Left lung (tissue), 10 donors: ENCODE data around the gene SEMA3B. TPM values are rescaled to one million over a fixed set of nuclear protein-coding genes. Genes with fewer than 3 reads are reported as not detected.

Experiments
- ATAC-seq: fragments of 200-7000 bp; cut with Tn5 transposase; one replicate; pipeline ENCODE4 v1.9.1; 2020; ENCODE audit warnings: moderate library complexity
- DNase-seq, 4 donors: peaks; one replicate each; pipeline ENCODE4 v3.0.0-alpha.2; 2013 to 2020
- H3K27ac ChIP-seq, 2 donors: fragments of 200-600 bp; sonication (generic) in 1 of 2; one replicate each; pipeline versions ENCODE4 v1.5.0 to v1.8.0; 2020 to 2021
- H3K27me3 ChIP-seq, 2 donors: fragments of 200-600 bp; sonication (generic) in 1 of 2; one replicate each; pipeline versions ENCODE4 v1.5.0 to v1.8.0; 2020 to 2021
- H3K36me3 ChIP-seq, 2 donors: fragments of 200-600 bp; sonication (generic) in 1 of 2; one replicate each; pipeline versions ENCODE4 v1.5.0 to v1.8.0; 2020 to 2021
- H3K4me1 ChIP-seq, 2 donors: fragments of 200-600 bp; one replicate each; pipeline ENCODE4 v1.8.0; 2021
- H3K4me3 ChIP-seq, 2 donors: fragments of 200-600 bp; sonication (generic) in 1 of 2; one replicate each; pipeline versions ENCODE4 v1.5.0 to v1.8.0; 2020 to 2021; ENCODE audit warnings: mild to moderate bottlenecking in 1 of 2
- H3K9me3 ChIP-seq, 2 donors: fragments of 200-600 bp; sonication (generic) in 1 of 2; one replicate each; pipeline versions ENCODE4 v1.5.0 to v1.8.0; 2020 to 2021
- intact Hi-C, 2 donors: fragments of 100-400 bp; cut with DNase I; formaldehyde crosslinking; loops; one replicate each; pipeline versions ENCODE4 v1.11.2 to v1.14.2; 2022
- microRNA-seq, 2 donors: library from miRNA; unstranded; fragments of <30 nt; microRNA quantifications; one replicate each; pipeline ENCODE4, GENCODE V29; 2019
- polyA plus RNA-seq, 6 donors: library from polyadenylated mRNA; unstranded; fragments of 120-200 nt; gene quantifications; one replicate each; pipeline ENCODE4 v1.2.1, GENCODE V29; 2013; ENCODE audit not compliant: insufficient read length in 6 of 6
- total RNA-seq, 2 donors: library from RNA; stranded (reverse); fragmentation: NEBNext Ultra II Directional; extraction: Animal tissue kit (Norgen Biotek cat#: 25700); gene quantifications; one replicate each; pipeline ENCODE4 v1.2.1, GENCODE V29; 2021
- TF ChIP-seq, protein P1 (sequence below), 2 donors: fragments of 200-600 bp; sonication (generic) in 1 of 2; IDR thresholded peaks; one replicate each; pipeline versions ENCODE4 v1.5.0 to v1.8.0; 2021; ENCODE audit warnings: antibody characterized with exemption in 2 of 2
- donor health status: DM: no; HTN: yes; CAD: no.
- donor health status: DM: no; HTN: no; CAD: no.

Gene SEMA3B
- total and polyA plus RNA-seq, 8 donors = 20.6 to 92.7 (median 28.2) TPM

DNA sequence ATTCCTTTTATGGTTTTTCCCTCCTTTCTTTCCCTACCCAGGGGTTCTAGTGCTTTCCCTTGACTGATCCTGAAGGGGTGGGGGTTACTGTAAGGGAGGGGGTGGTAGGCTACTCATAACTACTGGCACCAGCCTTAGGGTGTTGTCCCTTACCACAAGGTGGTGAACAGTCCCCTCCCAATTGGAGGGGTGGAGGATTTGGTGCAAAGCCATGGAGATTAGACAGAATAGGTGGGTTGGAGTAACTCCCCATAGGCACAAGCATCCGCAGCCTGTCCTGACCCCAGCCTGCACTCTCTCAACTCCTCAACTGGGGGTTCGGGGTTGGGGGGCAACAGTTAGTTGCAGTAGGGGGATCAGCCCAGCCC lies 56.1 kb downstream of the SEMA3B start:
- ATAC-seq = no peak
- peaks cover 0 to 29% of the 10 kb centered on the region in 2 donors for H3K36me3 ChIP-seq
- DNase-seq = no peak
- H3K27ac ChIP-seq = peak overlapping the region in 1 of 2 donors; percentile 93
- intact Hi-C loops = no loop called here
- no peaks in the 10 kb centered on the region for H3K27me3 ChIP-seq
- H3K4me1 ChIP-seq = peaks cover 19 to 73% of the 10 kb centered on the region in 2 donors
- H3K4me3 ChIP-seq = no peak overlapping the region
- TF ChIP-seq, protein P1, sequence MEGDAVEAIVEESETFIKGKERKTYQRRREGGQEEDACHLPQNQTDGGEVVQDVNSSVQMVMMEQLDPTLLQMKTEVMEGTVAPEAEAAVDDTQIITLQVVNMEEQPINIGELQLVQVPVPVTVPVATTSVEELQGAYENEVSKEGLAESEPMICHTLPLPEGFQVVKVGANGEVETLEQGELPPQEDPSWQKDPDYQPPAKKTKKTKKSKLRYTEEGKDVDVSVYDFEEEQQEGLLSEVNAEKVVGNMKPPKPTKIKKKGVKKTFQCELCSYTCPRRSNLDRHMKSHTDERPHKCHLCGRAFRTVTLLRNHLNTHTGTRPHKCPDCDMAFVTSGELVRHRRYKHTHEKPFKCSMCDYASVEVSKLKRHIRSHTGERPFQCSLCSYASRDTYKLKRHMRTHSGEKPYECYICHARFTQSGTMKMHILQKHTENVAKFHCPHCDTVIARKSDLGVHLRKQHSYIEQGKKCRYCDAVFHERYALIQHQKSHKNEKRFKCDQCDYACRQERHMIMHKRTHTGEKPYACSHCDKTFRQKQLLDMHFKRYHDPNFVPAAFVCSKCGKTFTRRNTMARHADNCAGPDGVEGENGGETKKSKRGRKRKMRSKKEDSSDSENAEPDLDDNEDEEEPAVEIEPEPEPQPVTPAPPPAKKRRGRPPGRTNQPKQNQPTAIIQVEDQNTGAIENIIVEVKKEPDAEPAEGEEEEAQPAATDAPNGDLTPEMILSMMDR (IDR thresholded peaks at IDR 0.05) = no peak
- H3K9me3 ChIP-seq = no peaks in the 10 kb centered on the region

DNA sequence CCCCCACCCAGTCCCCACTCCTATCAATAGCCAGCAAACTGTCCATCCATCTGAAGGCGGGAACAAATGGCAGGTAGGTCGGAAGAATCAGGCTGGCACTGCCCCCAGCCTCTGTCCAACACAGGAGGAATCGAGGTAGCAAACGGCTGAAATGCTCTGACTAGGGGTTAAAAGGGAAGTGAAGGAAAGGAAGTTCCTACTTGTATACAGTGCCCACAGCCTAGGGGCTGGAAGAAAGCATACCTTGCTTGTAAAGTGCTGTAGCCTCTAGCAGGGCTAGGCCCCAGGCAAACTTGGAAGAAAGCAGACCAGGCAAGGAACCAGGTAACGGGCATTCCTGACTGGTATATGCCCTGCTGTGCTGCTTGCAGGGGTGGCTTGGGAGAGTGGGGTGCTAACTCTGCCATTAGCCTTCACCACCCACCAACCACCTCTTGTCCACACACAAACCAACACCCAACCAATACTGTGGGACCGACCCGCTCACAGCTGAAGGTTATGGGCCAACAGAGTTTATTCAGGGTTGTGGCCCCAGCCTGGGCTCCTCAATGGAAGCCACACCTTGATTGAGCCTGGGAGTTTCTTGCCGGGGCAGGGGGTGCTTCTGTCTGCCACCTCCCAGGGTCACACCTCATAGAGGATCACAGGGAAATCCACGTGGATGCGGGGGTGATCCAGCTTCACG lies 56.7 kb downstream of the SEMA3B start:
- peak overlapping the region in 1 of 2 donors; percentile 93 for H3K27ac ChIP-seq
- TF ChIP-seq, protein P1 (IDR thresholded peaks at IDR 0.05) = no peak
- no peaks in the 10 kb centered on the region for H3K9me3 ChIP-seq
- ATAC-seq (no peak), DNase-seq (no peak)
- intact Hi-C loops = no loop called here
- H3K4me3 ChIP-seq = no peak overlapping the region
- H3K4me1 ChIP-seq = peaks cover 14 to 67% of the 10 kb centered on the region in 2 donors
- peaks cover 0 to 34% of the 10 kb centered on the region in 2 donors for H3K36me3 ChIP-seq
- H3K27me3 ChIP-seq = no peaks in the 10 kb centered on the region

DNA sequence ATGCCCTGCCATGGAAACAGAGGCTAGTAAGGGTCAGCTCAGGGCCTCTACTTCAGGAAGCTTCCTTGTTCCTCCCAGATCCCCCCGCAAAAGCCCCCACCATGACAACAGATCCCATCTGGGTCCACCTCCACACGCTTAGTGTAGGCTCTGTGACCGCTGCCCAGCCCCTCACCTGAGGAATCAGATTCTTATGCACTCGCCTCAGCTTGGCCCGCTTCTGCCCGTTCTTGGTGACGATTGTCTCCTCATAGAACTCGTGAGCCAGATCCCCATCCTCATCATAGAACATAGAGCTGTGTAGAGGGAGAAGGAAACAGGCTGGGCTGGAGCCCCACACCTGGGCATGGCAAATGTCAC lies 57.2 kb downstream of the SEMA3B start:
- TF ChIP-seq, protein P1 (IDR thresholded peaks at IDR 0.05) = no peak
- H3K36me3 ChIP-seq = peaks cover 0 to 40% of the 10 kb centered on the region in 2 donors
- ATAC-seq = no peak
- peak overlapping the region in 1 of 2 donors; percentile 93 for H3K27ac ChIP-seq
- H3K27me3 ChIP-seq = no peaks in the 10 kb centered on the region
- DNase-seq = no peak
- H3K9me3 ChIP-seq = no peaks in the 10 kb centered on the region
- H3K4me3 ChIP-seq = no peak overlapping the region
- H3K4me1 ChIP-seq = peaks cover 14 to 67% of the 10 kb centered on the region in 2 donors
- intact Hi-C loops = no loop called here

DNA sequence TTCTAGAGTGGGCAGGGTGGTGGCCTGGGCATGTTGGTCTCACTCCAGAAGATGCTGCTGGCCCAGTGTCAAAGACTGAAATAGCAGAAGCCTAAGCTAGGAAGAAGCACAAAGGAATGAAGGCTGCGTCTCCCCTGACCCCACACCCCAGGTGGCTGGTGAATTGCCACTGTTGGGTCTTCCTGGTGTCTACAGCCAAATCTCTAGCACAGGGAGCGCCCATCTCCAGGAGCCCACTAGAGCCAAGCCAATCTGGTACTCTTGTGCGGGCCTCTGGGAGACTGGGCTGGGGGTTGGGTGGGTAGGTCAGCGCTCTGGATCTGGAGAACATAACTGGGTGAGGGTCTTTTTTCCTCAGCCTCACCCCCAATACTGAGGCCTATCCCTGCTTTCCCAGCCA lies 58.2 kb downstream of the SEMA3B start:
- H3K36me3 ChIP-seq = peaks cover 0 to 49% of the 10 kb centered on the region in 2 donors
- H3K4me1 ChIP-seq = peaks cover 11 to 68% of the 10 kb centered on the region in 2 donors
- TF ChIP-seq, protein P1 (IDR thresholded peaks at IDR 0.05) = no peak
- DNase-seq = no peak
- H3K27me3 ChIP-seq = no peaks in the 10 kb centered on the region
- peak overlapping the region; percentile 95 to 100 for H3K4me3 ChIP-seq
- no peak for ATAC-seq
- no peak overlapping the region for H3K27ac ChIP-seq
- H3K9me3 ChIP-seq = no peaks in the 10 kb centered on the region
- intact Hi-C loops = no loop called here

Small RNA genes lying within 50 kb of the gene (microRNA-seq; reads per million reads assigned to microRNA genes)
- gene MIR5787 = 0 to 0.14 reads per million in 2 donors

Other genes starting within 250 kb of the SEMA3B start
- 100 to 1,000 TPM; 117 to 129 TPM for gene RBM5, start 180.2 kb upstream of the SEMA3B start, total RNA-seq
- gene RBM5, start 180.2 kb upstream of the SEMA3B start, polyA plus RNA-seq = 100 to 1,000 TPM; 367 to 525 (median 425) TPM
- 10 to 100 TPM; 26.0 to 56.2 TPM for gene SEMA3F, start 113.8 kb upstream of the SEMA3B start, total RNA-seq
- gene SEMA3F, start 113.8 kb upstream of the SEMA3B start, polyA plus RNA-seq = 10 to 100 TPM; 43.4 to 52.0 (median 46.7) TPM
- gene GNAT1, start 77.5 kb upstream of the SEMA3B start, total RNA-seq = not detected
- gene GNAT1, start 77.5 kb upstream of the SEMA3B start, polyA plus RNA-seq = not detected
- gene SLC38A3, start 63.9 kb upstream of the SEMA3B start, total RNA-seq = under 1 TPM in 1 of 2 donors, not detected in 1; 0.23 TPM
- 10 to 100 TPM in 1 of 6 donors, 1 to 10 TPM in 5; 5.6 to 10.9 (median 8.0) TPM for gene SLC38A3, start 63.9 kb upstream of the SEMA3B start, polyA plus RNA-seq
- 100 to 1,000 TPM; 266 to 381 TPM for gene GNAI2, start 32.9 kb upstream of the SEMA3B start, total RNA-seq
- 100 to 1,000 TPM; 259 to 306 (median 269) TPM for gene GNAI2, start 32.9 kb upstream of the SEMA3B start, polyA plus RNA-seq
- gene LSMEM2, start 9.9 kb downstream of the SEMA3B start, total RNA-seq = under 1 TPM in 1 of 2 donors, not detected in 1; 0.24 TPM
- gene LSMEM2, start 9.9 kb downstream of the SEMA3B start, polyA plus RNA-seq = under 1 TPM; 0.15 to 0.61 (median 0.42) TPM
- gene IFRD2, start 23.3 kb downstream of the SEMA3B start, total RNA-seq = 100 to 1,000 TPM in 1 of 2 donors, 10 to 100 TPM in 1; 55.0 to 104 TPM
- 10 to 100 TPM; 29.6 to 48.5 (median 37.5) TPM for gene IFRD2, start 23.3 kb downstream of the SEMA3B start, polyA plus RNA-seq
- gene HYAL3, start 30.3 kb downstream of the SEMA3B start, total RNA-seq = 1 to 10 TPM; 4.5 to 4.6 TPM
- 1 to 10 TPM; 2.3 to 5.2 (median 3.8) TPM for gene HYAL3, start 30.3 kb downstream of the SEMA3B start, polyA plus RNA-seq
- 10 to 100 TPM in 1 of 2 donors, 1 to 10 TPM in 1; 9.5 to 10.9 TPM for gene NAA80, start 30.3 kb downstream of the SEMA3B start, total RNA-seq
- gene NAA80, start 30.3 kb downstream of the SEMA3B start, polyA plus RNA-seq = 10 to 100 TPM in 1 of 6 donors, 1 to 10 TPM in 5; 5.6 to 12.7 (median 8.4) TPM
- 10 to 100 TPM; 37.5 to 41.3 TPM for gene HYAL1, start 34.4 kb downstream of the SEMA3B start, total RNA-seq
- gene HYAL1, start 34.4 kb downstream of the SEMA3B start, polyA plus RNA-seq = 1 to 10 TPM; 2.1 to 3.4 (median 2.6) TPM
- 100 to 1,000 TPM; 119 to 171 TPM for gene HYAL2, start 53.6 kb downstream of the SEMA3B start, total RNA-seq
- gene HYAL2, start 53.6 kb downstream of the SEMA3B start, polyA plus RNA-seq = 100 to 1,000 TPM in 1 of 6 donors, 10 to 100 TPM in 5; 67.2 to 113 (median 80.9) TPM
- gene TUSC2, start 59.1 kb downstream of the SEMA3B start, total RNA-seq = 10 to 100 TPM; 27.8 to 29.6 TPM
- gene TUSC2, start 59.1 kb downstream of the SEMA3B start, polyA plus RNA-seq = 10 to 100 TPM; 15.2 to 21.1 (median 18.1) TPM
- gene RASSF1, start 71.7 kb downstream of the SEMA3B start, total RNA-seq = 10 to 100 TPM; 29.8 to 40.7 TPM
- gene RASSF1, start 71.7 kb downstream of the SEMA3B start, polyA plus RNA-seq = 10 to 100 TPM; 24.9 to 33.7 (median 27.6) TPM
- gene ZMYND10, start 76.6 kb downstream of the SEMA3B start, total RNA-seq = 10 to 100 TPM in 1 of 2 donors, 1 to 10 TPM in 1; 1.6 to 16.3 TPM
- 10 to 100 TPM in 4 of 6 donors, 1 to 10 TPM in 2; 6.2 to 25.5 (median 18.8) TPM for gene ZMYND10, start 76.6 kb downstream of the SEMA3B start, polyA plus RNA-seq
- 10 to 100 TPM; 16.1 to 18.7 TPM for gene NPRL2, start 81.6 kb downstream of the SEMA3B start, total RNA-seq
- gene NPRL2, start 81.6 kb downstream of the SEMA3B start, polyA plus RNA-seq = 10 to 100 TPM; 25.2 to 33.3 (median 28.4) TPM
- 10 to 100 TPM; 21.3 to 28.3 TPM for gene CYB561D2, start 81.7 kb downstream of the SEMA3B start, total RNA-seq
- 10 to 100 TPM in 3 of 6 donors, 1 to 10 TPM in 3; 8.5 to 12.1 (median 10.1) TPM for gene CYB561D2, start 81.7 kb downstream of the SEMA3B start, polyA plus RNA-seq
- 10 to 100 TPM; 37.0 to 39.1 TPM for gene TMEM115, start 90.4 kb downstream of the SEMA3B start, total RNA-seq
- 10 to 100 TPM; 23.3 to 31.4 (median 26.9) TPM for gene TMEM115, start 90.4 kb downstream of the SEMA3B start, polyA plus RNA-seq
- gene CACNA2D2, start 234.5 kb downstream of the SEMA3B start, total RNA-seq = 10 to 100 TPM; 51.4 to 86.6 TPM
- gene CACNA2D2, start 234.5 kb downstream of the SEMA3B start, polyA plus RNA-seq = 10 to 100 TPM; 15.4 to 37.5 (median 27.2) TPM